Islet precursor cell (in vitro differentiated cells): ENCODE measurements around the gene ABCB1.
A peak's percentile ranks its signal among the peaks of the same experiment; 100 is the strongest.
"Not testable (repeated sequence)": the region's sequence is repeated elsewhere in the genome, so short reads cannot be mapped to it uniquely, and the experiment has no call there.

ENCODE experiments used
- DNase-seq: peaks from one replicate; pipeline ENCODE4 v3.0.0-alpha.2; 2018

ABCB1 gene

GRCh38 chr7:87574630-87575029 is 26.1 kb downstream of the ABCB1 start:
- no peak for DNase-seq

GRCh38 chr7:87572513-87572912 is 28.2 kb downstream of the ABCB1 start:
- DNase-seq = not testable (repeated sequence)

- DNase-seq = no peak
Measured at GRCh38 chr7:87570178-87570577, 30.5 kb downstream of the ABCB1 start.

- DNase-seq = no peak
Measured at GRCh38 chr7:87567052-87567451, 33.6 kb downstream of the ABCB1 start.

GRCh38 chr7:87566311-87566900 is 34.3 kb downstream of the ABCB1 start:
- no peak for DNase-seq

- no peak for DNase-seq
Measured at GRCh38 chr7:87565877-87566276, 34.8 kb downstream of the ABCB1 start.

- peak; percentile 71 for DNase-seq
Measured at GRCh38 chr7:87564296-87564963, 36.3 kb downstream of the ABCB1 start.

- DNase-seq = no peak
Measured at GRCh38 chr7:87561702-87562101, 39.0 kb downstream of the ABCB1 start.

- DNase-seq = no peak
Measured at GRCh38 chr7:87561102-87561501, 39.6 kb downstream of the ABCB1 start.

- DNase-seq = no peak
Measured at GRCh38 chr7:87552351-87552900, 48.3 kb downstream of the ABCB1 start.

GRCh38 chr7:87548123-87548919 is 52.4 kb downstream of the ABCB1 start:
- no peak for DNase-seq

- no peak for DNase-seq
Measured at GRCh38 chr7:87545760-87546159, 54.9 kb downstream of the ABCB1 start.

GRCh38 chr7:87543623-87544022 is 57.1 kb downstream of the ABCB1 start:
- DNase-seq = no peak

- DNase-seq = no peak
Measured at GRCh38 chr7:87541648-87542047, 59.0 kb downstream of the ABCB1 start.

- no peak for DNase-seq
Measured at GRCh38 chr7:87538052-87538451, 62.6 kb downstream of the ABCB1 start.

GRCh38 chr7:87534072-87534471 is 66.6 kb downstream of the ABCB1 start:
- DNase-seq = no peak

- DNase-seq = no peak
Measured at GRCh38 chr7:87530126-87530525, 70.6 kb downstream of the ABCB1 start.

- no peak for DNase-seq
Measured at GRCh38 chr7:87528730-87529129, 72.0 kb downstream of the ABCB1 start.

GRCh38 chr7:87518735-87519134 is 81.9 kb downstream of the ABCB1 start:
- no peak for DNase-seq

GRCh38 chr7:87517891-87518290 is 82.8 kb downstream of the ABCB1 start:
- no peak for DNase-seq

GRCh38 chr7:87517136-87517815 is 83.4 kb downstream of the ABCB1 start:
- peak; percentile 30 for DNase-seq

GRCh38 chr7:87513735-87514335 is 86.8 kb downstream of the ABCB1 start:
- DNase-seq = no peak

GRCh38 chr7:87512906-87513305 is 87.8 kb downstream of the ABCB1 start:
- DNase-seq = no peak
